K562 (cell line): ENCODE results near the gene ARV1. TPM values are rescaled to one million over a fixed set of nuclear protein-coding genes. Genes with fewer than 3 reads are reported as not detected.

ENCODE experiments used
- ATAC-seq: fragments of 200-7000 bp; cut with Tn5 transposase; 3 replicates; pipeline ENCODE4 v1.9.1; 2020; ENCODE audit warnings: moderate library complexity
- BruUV-seq: library from RNA; stranded (reverse); fragments of 400-500 nt; replicated peaks from 2 replicates; lab custom pipeline; 2021; lab: Mats Ljungman, UMichigan
- CTCF ChIA-PET: fragments of 300-600 bp; formaldehyde crosslinking; extraction: SDS; loops from one replicate; lab custom pipeline; 2021; ENCODE audit warnings: low intra/inter-chr PET ratio; lab: Yijun Ruan, JAX
- POLR2A ChIA-PET: fragments of 300-600, 350-650 bp; sonication (Branson Sonifier 250); formaldehyde crosslinking; extraction: SDS; loops from one replicate; lab custom pipeline; 2021; ENCODE audit warnings: antibody characterized with exemption, inconsistent platforms; lab: Yijun Ruan, JAX
- DNase-seq, 4 experiments: peaks; one replicate each; pipeline versions ENCODE4 v3.0.0 to v3.0.0-alpha.2; 2011 to 2018; ENCODE audit warnings: low spot score in 3 of 4, mixed read lengths in 3 of 4; ENCODE audit errors: extremely low read depth in 1 of 4
- FAIRE-seq: peaks from 2 replicates; lab custom pipeline; 2011; peaks lifted over from hg19 to GRCh38; lab: Jason Lieb, UNC
- H2AFZ ChIP-seq: 2 replicates; pipeline ENCODE4 v1.6.0; 2011; ENCODE audit warnings: low read depth, low read length, control low read depth, inconsistent platforms
- H3K27ac ChIP-seq: fragments of 200-600 bp; 3 replicates; pipeline ENCODE4 v1.8.0; 2011; ENCODE audit warnings: low read depth, mild to moderate bottlenecking, control low read depth, inconsistent platforms, low read length, moderate library complexity, mixed read lengths; ENCODE audit errors: extremely low read depth
- H3K27me3 ChIP-seq, 2 experiments: fragments of 300-600 bp in 1 of 2; 2 replicates in 1 of 2; 3 replicates in 1 of 2; pipeline versions ENCODE4 v1.6.0 to v1.8.0; 2011; ENCODE audit warnings: inconsistent platforms in 2 of 2, low read length in 2 of 2, mild to moderate bottlenecking in 1 of 2, mixed read lengths in 1 of 2, moderate library complexity in 1 of 2; ENCODE audit not compliant: control insufficient read depth in 2 of 2, insufficient read depth in 2 of 2
- H3K36me3 ChIP-seq: fragments of 300-600 bp; 3 replicates; pipeline ENCODE4 v1.8.0; 2011; ENCODE audit warnings: mild to moderate bottlenecking, low read length, inconsistent platforms; ENCODE audit not compliant: control insufficient read depth, insufficient read depth
- H3K4me1 ChIP-seq, 2 experiments: fragments of 200-600 bp in 1 of 2; replicated peaks in 1 of 2; 2 replicates in 1 of 2; 3 replicates in 1 of 2; pipeline versions ENCODE4 v1.5.1 to v1.8.0; 2011; ENCODE audit warnings: inconsistent platforms in 2 of 2, low read length in 2 of 2, mild to moderate bottlenecking in 1 of 2, mixed read lengths in 1 of 2, moderate library complexity in 1 of 2; ENCODE audit not compliant: control insufficient read depth in 2 of 2, insufficient read depth in 2 of 2
- H3K4me2 ChIP-seq: 2 replicates; pipeline ENCODE4 v1.6.1; 2011; ENCODE audit warnings: low read length, control low read depth, inconsistent platforms, mixed read lengths; ENCODE audit not compliant: insufficient read depth
- H3K4me3 ChIP-seq: fragments of 200-600 bp; sonication (generic), shearing (Covaris generic); 2 replicates; pipeline ENCODE4 v1.5.1; 2016; ENCODE audit warnings: control low read depth, inconsistent platforms
- H3K79me2 ChIP-seq: fragments of 200-600 bp; 3 replicates; pipeline ENCODE4 v1.8.0; 2011; ENCODE audit warnings: low read length, inconsistent platforms; ENCODE audit not compliant: control insufficient read depth, insufficient read depth
- H3K9ac ChIP-seq, 2 experiments: 2 replicates each; pipeline versions ENCODE4 v1.6.0 to v1.6.1; 2011; ENCODE audit warnings: low read depth in 2 of 2, low read length in 2 of 2, control low read depth in 1 of 2, inconsistent platforms in 1 of 2, mild to moderate bottlenecking in 1 of 2, mixed read lengths in 1 of 2; ENCODE audit not compliant: insufficient read depth in 1 of 2
- H3K9me1 ChIP-seq: one replicate; pipeline ENCODE4 v1.6.0; 2011; ENCODE audit warnings: inconsistent platforms, mild to moderate bottlenecking, low read length, moderate library complexity; ENCODE audit not compliant: control insufficient read depth, insufficient read depth
- H3K9me3 ChIP-seq: replicated peaks from 2 replicates; pipeline ENCODE4 v1.5.1; 2011; ENCODE audit warnings: low read depth, low read length, inconsistent platforms; ENCODE audit not compliant: control insufficient read depth, insufficient read depth
- H4K20me1 ChIP-seq: replicated peaks from 2 replicates; pipeline ENCODE4 v1.6.1; 2011; ENCODE audit warnings: low read length, inconsistent platforms, mixed read lengths; ENCODE audit not compliant: control insufficient read depth, insufficient read depth
- BRCA1 ChIP-seq, 2 experiments: fragments of 450-650 bp in 1 of 2; sonication (generic) in 1 of 2; formaldehyde crosslinking in 1 of 2; IDR thresholded peaks; 2 replicates each; pipeline versions ENCODE4 v1.5.0 to v1.6.1; 2017 to 2020; ENCODE audit warnings: mild to moderate bottlenecking in 1 of 2, missing genetic modification reagents in 1 of 2
- FIP1L1 ChIP-seq: fragments of 200-400 bp; formaldehyde crosslinking; IDR thresholded peaks from 2 replicates; pipeline ENCODE4 v1.6.1; 2018; ENCODE audit warnings: mild to moderate bottlenecking, low read depth, low read length; ENCODE audit not compliant: poor library complexity, severe bottlenecking
- HOXB6 ChIP-seq: fragments of 250-450 bp; sonication (Bioruptor Pico); IDR thresholded peaks from 2 replicates; pipeline ENCODE4 v1.5.1; 2022; ENCODE audit warnings: mild to moderate bottlenecking, borderline replicate concordance
- LCOR ChIP-seq: sonication (generic); formaldehyde crosslinking; IDR thresholded peaks from 2 replicates; pipeline ENCODE4 v1.8.0; 2022; ENCODE audit warnings: mild to moderate bottlenecking, missing genetic modification reagents
- MAFF ChIP-seq: IDR thresholded peaks from 2 replicates; pipeline ENCODE4 v1.6.1; 2012; ENCODE audit warnings: low read length, improper control_type of control experiment
- NEUROD1 ChIP-seq: fragments of 150-350 bp; IDR thresholded peaks from 2 replicates; pipeline ENCODE4 v1.6.1; 2014; ENCODE audit warnings: borderline replicate concordance, low read length, low read depth; ENCODE audit not compliant: partially characterized antibody
- TEAD2 ChIP-seq: fragments of 450-650 bp; IDR thresholded peaks from 2 replicates; pipeline ENCODE4 v1.6.1; 2016; ENCODE audit warnings: missing genetic modification characterization, control low read depth, missing compliant biosample characterization
- TRIM28 ChIP-seq: fragments of 450-650 bp; IDR thresholded peaks from 2 replicates; pipeline ENCODE4 v1.6.1; 2017
- ZBTB8A ChIP-seq: fragments of 450-650 bp; IDR thresholded peaks from 2 replicates; pipeline ENCODE4 v1.6.1; 2018; ENCODE audit warnings: mild to moderate bottlenecking, moderate library complexity; ENCODE audit not compliant: partially characterized antibody
- WGBS: fragments of 100-300 bp; shearing (Covaris generic); methylation state at CpG from one replicate; pipeline ENCODE4 v1.1.6; 2016; ENCODE audit warnings: low coverage, mixed read lengths; ENCODE audit not compliant: insufficient coverage; ENCODE audit errors: missing lambda C conversion rate; 5-methylcytosine and 5-hydroxymethylcytosine counted together
- in situ Hi-C: fragments of 300-500 bp; cut with MboI; formaldehyde crosslinking; loops from 4 replicates; pipeline ENCODE4 v1.15.0; 2018; ENCODE audit warnings: inconsistent platforms, mixed read lengths
- intact Hi-C: fragments of 100-400 bp; cut with micrococcal nuclease; formaldehyde crosslinking; loops from 2 replicates; pipeline ENCODE4 v1.14.2; 2022
- polyA plus RNA-seq, 8 experiments: library from polyadenylated mRNA; depleted of rRNA in 4 of 8; stranded (reverse) in 5 of 8; unstranded in 3 of 8; fragments of >200 nt; fragmentation: Nextera tagmentation in 2 of 8; fragmentation: Illumina TruSeq in 1 of 8; extraction: Ambion mirVana in 2 of 8; extraction: Trizol in 1 of 8; gene quantifications; 2 replicates each; pipeline versions ENCODE4 v1.2.1 to v1.2.3, GENCODE V29; 2011 to 2014; ENCODE audit warnings: inconsistent platforms in 1 of 8, missing spikeins in 1 of 8
- total RNA-seq, 7 experiments: library from RNA; depleted of rRNA in 6 of 7; stranded (reverse); fragments of >200 nt in 6 of 7; fragmentation: Illumina TruSeq in 2 of 7; extraction: Trizol in 2 of 7; gene quantifications; 2 replicates each; pipeline versions ENCODE4 v1.2.1 to v1.2.3, GENCODE V29; 2011 to 2021; ENCODE audit warnings: low replicate concordance in 1 of 7

Gene ARV1
- total and polyA plus RNA-seq, 9 of the 15 experiments (the other 6 are each of a cell fraction or from before 2014, with no cell fraction given): 54.8 to 139 (median 74.0) TPM

DNA sequence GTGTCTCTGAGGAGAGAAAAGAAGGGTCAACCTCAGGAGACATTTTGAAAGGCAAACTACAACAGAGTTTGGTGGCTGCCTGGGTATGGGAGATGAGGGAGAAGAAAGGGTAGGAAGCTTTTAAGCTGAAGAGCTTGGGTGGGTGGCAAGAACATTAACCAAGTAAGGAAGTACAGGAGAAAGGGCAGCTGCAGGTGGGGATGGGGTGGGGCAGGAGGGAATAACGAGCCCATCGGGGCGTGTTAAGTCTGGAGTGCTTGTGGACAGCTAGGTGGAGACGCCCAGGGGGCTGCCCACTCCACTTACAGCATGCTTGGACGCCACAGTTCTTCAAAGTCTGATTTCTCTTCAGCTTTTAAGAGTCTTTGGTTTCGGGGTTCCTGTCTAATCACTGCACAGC, 43.0 kb upstream of the ARV1 start:
- FAIRE-seq: no peak
- POLR2A ChIA-PET: interaction anchor here (0.9 kb wide), 1 partner anchor 37 kb away, joined by 4 read pairs; no protein-coding TSS in a partner anchor
- no peak for DNase-seq
- Histone ChIP-seq H3K9me3 (no peaks in the 10 kb centered on the region), H3K79me2 (no peaks in the 10 kb centered on the region), H3K4me2 (no peak overlapping the region), H4K20me1 (no peaks in the 10 kb centered on the region), H2AFZ (no peak overlapping the region), H3K4me1 (no peaks in the 10 kb centered on the region), H3K4me3 (no peak overlapping the region), H3K9ac (no peak overlapping the region), H3K27ac (no peak overlapping the region), H3K27me3 (no peaks in the 10 kb centered on the region), H3K9me1 (no peaks in the 10 kb centered on the region), H3K36me3 (no peaks in the 10 kb centered on the region)
- intact Hi-C loops: no loop called here
- 24% methylated on average over 6 of the region's 6 CpGs for WGBS
- CTCF ChIA-PET: no interaction called here
- no TSS peak for BruUV-seq
- no peak for TF ChIP-seq ZBTB8A
- no peak for TF ChIP-seq HOXB6 (CRISPR knock-in tag)
- TF ChIP-seq TRIM28: no peak
- no peak for TF ChIP-seq LCOR (CRISPR knock-in tag)
- no peak for TF ChIP-seq NEUROD1
- TF ChIP-seq FIP1L1: no peak
- TF ChIP-seq BRCA1 (IDR thresholded peaks at IDR 0.05): no peak
- no peak for TF ChIP-seq BRCA1 (CRISPR knock-in tag; IDR thresholded peaks at IDR 0.05)
- TF ChIP-seq MAFF: no peak
- TF ChIP-seq TEAD2 (tag): no peak
- in situ Hi-C loops: no loop called here
- ATAC-seq: no peak; the same call in 2 of the 3 replicates
